Right lobe of liver (tissue), 6 donors: ENCODE results near the gene CUX1. TPM values are rescaled to one million over a fixed set of nuclear protein-coding genes. Genes with fewer than 3 reads are reported as not detected.

Experiments
- ATAC-seq, 4 donors: fragments of 200-7000 bp; cut with Tn5 transposase; one replicate each; pipeline ENCODE4 v1.9.1; 2020; ENCODE audit warnings: mild to moderate bottlenecking in 4 of 4, moderate library complexity in 4 of 4
- DNase-seq, 3 donors: peaks; one replicate each; pipeline ENCODE4 v3.0.0-alpha.2; 2020
- H3K27ac ChIP-seq, 3 donors: fragments of 200-600 bp; one replicate each; pipeline ENCODE4 v1.8.0; 2022
- H3K27me3 ChIP-seq, 2 donors: fragments of 200-600 bp; one replicate each; pipeline ENCODE4 v1.8.0; 2022
- H3K36me3 ChIP-seq, 4 donors: fragments of 200-600 bp; sonication (generic) in 1 of 4; one replicate each; pipeline versions ENCODE4 v1.5.1 to v1.8.0; 2017 to 2022; ENCODE audit warnings: control low read depth in 1 of 4
- H3K4me1 ChIP-seq, 4 donors: fragments of 200-600 bp; sonication (generic) in 1 of 4; one replicate each; pipeline versions ENCODE4 v1.5.1 to v1.8.0; 2017 to 2022; ENCODE audit warnings: control low read depth in 1 of 4
- H3K4me3 ChIP-seq, 3 donors: fragments of 200-600 bp; one replicate each; pipeline ENCODE4 v1.8.0; 2022
- H3K9me3 ChIP-seq, 4 donors: fragments of 200-600 bp; sonication (generic) in 1 of 4; one replicate each; pipeline versions ENCODE4 v1.5.1 to v1.8.0; 2017 to 2022; ENCODE audit warnings: control low read depth in 1 of 4
- POLR2A ChIP-seq: fragments of 450-650 bp; IDR thresholded peaks from one replicate; pipeline ENCODE4 v1.6.1; 2017; ENCODE audit warnings: antibody characterized with exemption, mild to moderate bottlenecking
- WGBS: methylation state at CpG from one replicate; pipeline ENCODE4 v1.1.6; 2018; ENCODE audit warnings: low coverage, low lambda C conversion rate; ENCODE audit not compliant: insufficient coverage; ENCODE audit errors: missing lambda C conversion rate; 5-methylcytosine and 5-hydroxymethylcytosine counted together
- intact Hi-C, 2 donors: fragments of 100-400 bp; cut with DNase I; formaldehyde crosslinking; loops; one replicate each; pipeline versions ENCODE4 v1.11.2 to v1.14.1; 2022
- total RNA-seq, 6 experiments: library from RNA; depleted of rRNA in 2 of 6; stranded (reverse); fragments of >200 nt in 2 of 6; fragmentation: NEBNext Ultra II Directional in 3 of 6; extraction: Animal tissue kit (Norgen Biotek cat#: 25700) in 3 of 6; gene quantifications; one replicate each; pipeline versions ENCODE4 v1.1.0 to v1.2.4, GENCODE V29; 2016 to 2023
- TF ChIP-seq, protein P1 (sequence below), 4 donors: fragments of 200-600 bp in 3 of 4; fragments of 450-650 bp in 1 of 4; IDR thresholded peaks; one replicate each; pipeline versions ENCODE4 v1.5.1 to v1.8.0; 2016 to 2022; ENCODE audit warnings: antibody characterized with exemption in 4 of 4, mild to moderate bottlenecking in 2 of 4
- donor health status: DM: no; HTN: yes; CAD: no.
- donor health status: DM: no; HTN: no; CAD: no.
- donor health status: DM: no; HTN: no; CAD: no.
- donor health status: DM: no; HTN: yes; CAD: no.
- donor health status: DM: no; HTN: yes; CAD: no.

Gene CUX1
- total RNA-seq, 6 experiments from 2014 or later: 34.3 to 53.1 (median 40.6) TPM

DNA sequence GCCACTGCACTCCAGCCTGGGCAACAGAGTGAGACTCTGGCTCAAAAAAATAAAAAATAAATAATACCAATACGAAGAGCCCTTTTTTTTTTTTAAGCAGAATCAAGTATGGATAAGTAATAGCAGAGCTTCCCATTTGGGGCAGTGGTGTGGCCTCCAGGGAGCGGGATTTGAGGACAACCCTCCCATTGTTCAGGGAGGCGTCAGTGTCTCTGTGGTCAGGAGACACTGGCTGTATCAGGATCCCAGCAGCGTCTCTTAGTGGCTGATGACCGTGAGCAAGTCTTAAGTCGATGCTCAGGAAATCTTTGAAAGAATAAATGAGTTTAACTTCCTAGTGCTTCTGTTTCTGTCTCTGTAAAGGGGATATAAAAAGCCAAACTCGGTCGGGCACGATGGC is 444.0 kb downstream of the CUX1 start:
- no peaks in the 10 kb centered on the region for H3K36me3 ChIP-seq
- no peak for TF ChIP-seq POLR2A
- TF ChIP-seq, protein P1, sequence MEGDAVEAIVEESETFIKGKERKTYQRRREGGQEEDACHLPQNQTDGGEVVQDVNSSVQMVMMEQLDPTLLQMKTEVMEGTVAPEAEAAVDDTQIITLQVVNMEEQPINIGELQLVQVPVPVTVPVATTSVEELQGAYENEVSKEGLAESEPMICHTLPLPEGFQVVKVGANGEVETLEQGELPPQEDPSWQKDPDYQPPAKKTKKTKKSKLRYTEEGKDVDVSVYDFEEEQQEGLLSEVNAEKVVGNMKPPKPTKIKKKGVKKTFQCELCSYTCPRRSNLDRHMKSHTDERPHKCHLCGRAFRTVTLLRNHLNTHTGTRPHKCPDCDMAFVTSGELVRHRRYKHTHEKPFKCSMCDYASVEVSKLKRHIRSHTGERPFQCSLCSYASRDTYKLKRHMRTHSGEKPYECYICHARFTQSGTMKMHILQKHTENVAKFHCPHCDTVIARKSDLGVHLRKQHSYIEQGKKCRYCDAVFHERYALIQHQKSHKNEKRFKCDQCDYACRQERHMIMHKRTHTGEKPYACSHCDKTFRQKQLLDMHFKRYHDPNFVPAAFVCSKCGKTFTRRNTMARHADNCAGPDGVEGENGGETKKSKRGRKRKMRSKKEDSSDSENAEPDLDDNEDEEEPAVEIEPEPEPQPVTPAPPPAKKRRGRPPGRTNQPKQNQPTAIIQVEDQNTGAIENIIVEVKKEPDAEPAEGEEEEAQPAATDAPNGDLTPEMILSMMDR (IDR thresholded peaks at IDR 0.05): no peak
- ATAC-seq (no peak), DNase-seq (no peak)
- H3K9me3 ChIP-seq: no peaks in the 10 kb centered on the region
- intact Hi-C loops: no loop called here
- 83% methylated on average over 8 of the region's 9 CpGs for WGBS
- no peaks in the 10 kb centered on the region for H3K27me3 ChIP-seq
- peaks cover 0 to 15% (median 0%) of the 10 kb centered on the region in 4 donors for H3K4me1 ChIP-seq
- H3K27ac ChIP-seq: no peak overlapping the region
- H3K4me3 ChIP-seq: no peak overlapping the region

DNA sequence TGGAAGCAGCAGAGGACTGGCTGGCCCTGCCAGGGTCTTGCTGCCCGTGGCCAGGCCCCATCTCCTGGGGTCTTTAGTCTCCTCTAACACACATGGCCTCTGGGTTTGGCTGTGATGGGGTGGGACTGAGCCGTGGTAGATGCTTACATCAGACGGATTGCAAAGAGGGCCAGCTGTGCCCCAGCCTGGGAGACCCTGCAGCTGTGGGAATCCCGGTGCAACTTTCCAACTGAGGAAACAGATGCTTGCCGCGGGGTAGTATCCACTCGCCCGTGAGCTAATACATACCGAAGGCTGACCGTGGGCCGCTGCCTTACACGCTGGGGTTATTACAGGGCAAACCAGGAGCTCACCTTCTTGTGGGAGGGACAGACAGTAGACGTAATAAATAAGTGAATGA is 445.1 kb downstream of the CUX1 start:
- H3K36me3 ChIP-seq: no peaks in the 10 kb centered on the region
- no peaks in the 10 kb centered on the region for H3K27me3 ChIP-seq
- no peak overlapping the region for H3K27ac ChIP-seq
- intact Hi-C loops: no loop called here
- ATAC-seq (no peak), DNase-seq (no peak)
- WGBS: no CpG with 5 or more reads among the region's 13 CpGs
- no peak overlapping the region for H3K4me3 ChIP-seq
- no peak for TF ChIP-seq POLR2A
- TF ChIP-seq, protein P1 (IDR thresholded peaks at IDR 0.05): no peak
- H3K4me1 ChIP-seq: peaks cover 0 to 11% (median 0%) of the 10 kb centered on the region in 4 donors
- no peaks in the 10 kb centered on the region for H3K9me3 ChIP-seq

GRCh38 chr7:102264367-102264891 is 447.0 kb downstream of the CUX1 start:
- intact Hi-C loops: no loop called here
- TF ChIP-seq, protein P1 (IDR thresholded peaks at IDR 0.05): no peak
- no peak for TF ChIP-seq POLR2A
- DNase-seq: no peak
- 68% methylated on average over 8 of the region's 13 CpGs for WGBS
- no peaks in the 10 kb centered on the region for H3K36me3 ChIP-seq
- H3K27me3 ChIP-seq: no peaks in the 10 kb centered on the region
- no peak overlapping the region for H3K4me3 ChIP-seq
- H3K9me3 ChIP-seq: no peaks in the 10 kb centered on the region
- H3K27ac ChIP-seq: no peak overlapping the region
- ATAC-seq: no peak
- H3K4me1 ChIP-seq: no peaks in the 10 kb centered on the region

DNA sequence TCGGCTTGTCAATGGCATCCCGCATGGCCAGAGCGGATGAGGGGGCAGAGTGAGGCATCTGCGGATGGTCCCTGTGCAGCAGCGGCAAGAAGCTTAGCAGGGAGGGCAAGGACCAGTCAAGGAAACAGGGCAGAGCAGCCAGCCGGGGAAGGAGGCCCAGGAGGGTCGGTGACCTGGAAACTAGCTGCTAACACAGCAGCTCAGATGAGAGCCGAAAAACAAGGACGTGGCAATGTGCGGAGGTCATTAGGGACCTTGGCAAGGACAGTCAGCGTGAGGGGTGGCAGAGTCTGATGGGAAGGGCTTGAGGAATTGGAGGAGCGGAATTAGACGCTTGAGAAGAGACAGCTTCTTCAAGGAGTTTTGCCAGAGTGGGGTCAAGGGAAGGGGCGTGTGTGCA is 449.1 kb downstream of the CUX1 start:
- Histone ChIP-seq H3K9me3 (no peaks in the 10 kb centered on the region), H3K27me3 (no peaks in the 10 kb centered on the region), H3K4me3 (no peak overlapping the region), H3K36me3 (no peaks in the 10 kb centered on the region), H3K27ac (no peak overlapping the region), H3K4me1 (no peaks in the 10 kb centered on the region)
- ATAC-seq (no peak), DNase-seq (no peak)
- 68% methylated on average over 9 of the region's 14 CpGs for WGBS
- TF ChIP-seq, protein P1 (IDR thresholded peaks at IDR 0.05): no peak
- TF ChIP-seq POLR2A: no peak
- intact Hi-C loops: loop anchor here in 1 of 2 donors (5.0 kb wide), 1 partner anchor 719 kb away; no protein-coding TSS in a partner anchor
